ENCODE measurements around the gene PILRA. TPM values are rescaled to one million over a fixed set of nuclear protein-coding genes. Genes with fewer than 3 reads are reported as not detected.
A peak's percentile ranks its signal among the peaks of the same experiment; 100 is the strongest.
"Not testable (repeated sequence)": the region's sequence is repeated elsewhere in the genome, so short reads cannot be mapped to it uniquely, and the experiment has no call there.

PILRA gene
- total RNA-seq, 1 donor from 2014 or later: 8.3 TPM

DNA sequence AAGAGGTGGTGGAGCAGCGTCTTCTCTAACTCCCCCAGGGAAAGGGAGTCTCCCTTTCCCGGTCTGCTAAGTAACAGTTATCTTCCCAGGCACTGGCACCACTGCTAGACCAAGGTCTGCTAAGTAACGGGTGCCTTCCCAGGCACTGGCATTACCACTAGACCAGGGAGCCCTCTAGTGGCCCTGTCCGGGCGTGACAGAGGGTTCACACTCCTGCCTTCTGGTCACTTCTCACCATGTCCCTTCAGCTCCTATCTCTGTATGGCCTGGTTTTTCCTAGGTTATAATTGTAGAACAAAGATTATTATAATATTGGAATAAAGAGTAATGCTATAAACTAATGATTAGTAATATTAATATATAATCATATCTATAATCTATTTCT, 28.0 kb upstream of the PILRA start:
- H3K27ac ChIP-seq; DNase-seq (ENCODE audit: extremely low spot score in 2 of 2): not testable (repeated sequence)
- H3K36me3 ChIP-seq: peaks cover 0 to 43% of the 10 kb centered on the region in 2 donors

DNA sequence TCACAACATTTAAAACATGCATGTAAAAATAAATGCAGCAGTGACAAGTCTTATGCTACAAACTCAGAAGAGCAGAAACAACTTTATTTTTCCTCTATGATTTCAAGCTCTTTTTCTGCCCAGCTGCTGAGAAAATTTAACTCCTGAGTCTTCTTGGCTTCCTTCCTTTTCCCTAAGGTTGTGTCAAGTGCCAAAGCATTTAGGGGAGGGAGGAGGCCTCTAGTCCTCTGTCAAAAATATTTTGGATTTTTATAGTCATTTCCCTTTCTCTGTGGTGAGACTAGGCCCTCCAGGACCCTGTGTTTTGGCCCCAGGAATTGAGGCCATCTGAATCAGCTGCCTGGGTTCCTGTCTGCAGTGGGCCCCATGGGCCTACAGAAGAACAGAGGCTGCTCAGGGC, 26.4 kb upstream of the PILRA start:
- peak in 1 of 2 donors; percentile 22 for DNase-seq (ENCODE audit: extremely low spot score in 2 of 2)
- intact Hi-C loops (cut with DNase I): no loop called here
- TF ChIP-seq, protein P1, sequence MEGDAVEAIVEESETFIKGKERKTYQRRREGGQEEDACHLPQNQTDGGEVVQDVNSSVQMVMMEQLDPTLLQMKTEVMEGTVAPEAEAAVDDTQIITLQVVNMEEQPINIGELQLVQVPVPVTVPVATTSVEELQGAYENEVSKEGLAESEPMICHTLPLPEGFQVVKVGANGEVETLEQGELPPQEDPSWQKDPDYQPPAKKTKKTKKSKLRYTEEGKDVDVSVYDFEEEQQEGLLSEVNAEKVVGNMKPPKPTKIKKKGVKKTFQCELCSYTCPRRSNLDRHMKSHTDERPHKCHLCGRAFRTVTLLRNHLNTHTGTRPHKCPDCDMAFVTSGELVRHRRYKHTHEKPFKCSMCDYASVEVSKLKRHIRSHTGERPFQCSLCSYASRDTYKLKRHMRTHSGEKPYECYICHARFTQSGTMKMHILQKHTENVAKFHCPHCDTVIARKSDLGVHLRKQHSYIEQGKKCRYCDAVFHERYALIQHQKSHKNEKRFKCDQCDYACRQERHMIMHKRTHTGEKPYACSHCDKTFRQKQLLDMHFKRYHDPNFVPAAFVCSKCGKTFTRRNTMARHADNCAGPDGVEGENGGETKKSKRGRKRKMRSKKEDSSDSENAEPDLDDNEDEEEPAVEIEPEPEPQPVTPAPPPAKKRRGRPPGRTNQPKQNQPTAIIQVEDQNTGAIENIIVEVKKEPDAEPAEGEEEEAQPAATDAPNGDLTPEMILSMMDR (IDR thresholded peaks at IDR 0.05): no peak
- no peak overlapping the region for H3K27ac ChIP-seq
- H3K9me3 ChIP-seq: no peaks in the 10 kb centered on the region
- H3K27me3 ChIP-seq: no peaks in the 10 kb centered on the region
- peaks cover 10% of the 10 kb centered on the region for H3K4me1 ChIP-seq
- peaks cover 0 to 48% of the 10 kb centered on the region in 2 donors for H3K36me3 ChIP-seq
- no peak overlapping the region for H3K4me3 ChIP-seq

More for the DNA sequence above, 28.0 kb upstream of the PILRA start:
- H3K4me1 ChIP-seq; intact Hi-C loops (cut with DNase I); H3K4me3 ChIP-seq; H3K27me3 ChIP-seq; H3K9me3 ChIP-seq: not testable (repeated sequence)
- TF ChIP-seq, protein P1 (IDR thresholded peaks at IDR 0.05): peak in 1 of 3 experiments; percentile 20

DNA sequence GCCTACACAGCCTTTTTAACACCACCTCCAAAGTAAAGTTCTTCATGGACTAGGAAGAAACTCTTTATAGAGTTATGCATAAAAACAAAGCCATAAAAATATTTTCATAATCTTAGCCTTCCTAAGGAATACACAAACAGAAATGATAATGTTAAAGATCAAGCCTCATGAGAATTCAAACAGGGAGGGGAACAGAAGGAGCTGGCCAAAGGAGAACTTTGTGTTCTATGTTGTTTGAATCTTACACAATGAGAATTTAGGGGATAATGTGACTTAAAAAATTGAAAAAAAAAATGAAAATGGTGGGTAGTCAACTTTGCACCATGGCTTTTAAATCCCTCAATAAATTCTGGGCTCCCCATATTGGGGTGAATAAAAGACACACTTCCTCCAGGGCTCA, 24.5 kb upstream of the PILRA start:
- intact Hi-C loops (cut with DNase I): no loop called here

DNA sequence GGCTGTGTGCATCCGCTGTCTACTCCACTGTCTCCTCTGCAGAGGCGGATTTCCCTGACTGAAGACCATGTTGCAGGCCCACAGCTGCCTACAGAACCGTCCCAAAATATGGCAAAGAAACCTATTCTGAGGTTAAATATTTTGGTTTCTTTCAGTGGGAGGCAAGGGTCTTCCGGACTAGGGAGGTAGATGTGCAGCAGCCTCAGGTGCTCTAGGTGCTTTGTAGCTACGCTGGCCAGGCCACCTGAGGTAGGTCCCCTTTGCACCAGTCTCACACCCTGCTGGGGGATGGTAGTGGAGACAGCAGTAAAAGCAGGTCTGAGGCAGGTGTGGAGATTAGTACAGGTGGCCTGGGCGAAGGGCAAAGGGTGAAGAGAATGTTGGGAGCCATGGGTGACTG, 23.5 kb upstream of the PILRA start:
- intact Hi-C loops (cut with DNase I): no loop called here
- Histone ChIP-seq H3K9me3 (no peaks in the 10 kb centered on the region), H3K36me3 (peaks cover 0 to 72% of the 10 kb centered on the region in 2 donors), H3K4me3 (no peak overlapping the region), H3K27me3 (no peaks in the 10 kb centered on the region), H3K27ac (no peak overlapping the region), H3K4me1 (peaks cover 1% of the 10 kb centered on the region)
- peak in 1 of 2 donors; percentile 77 for DNase-seq (ENCODE audit: extremely low spot score in 2 of 2)
- TF ChIP-seq, protein P1 (IDR thresholded peaks at IDR 0.05): no peak
- TF ChIP-seq POLR2A (IDR thresholded peaks at IDR 0.05) (no peak), POLR2AphosphoS5 (IDR thresholded peaks at IDR 0.05; ENCODE audit: insufficient read depth in 1 of 2, low read depth in 1 of 2) (no peak)

More for the DNA sequence above, 24.5 kb upstream of the PILRA start:
- no peaks in the 10 kb centered on the region for H3K9me3 ChIP-seq
- DNase-seq (ENCODE audit: extremely low spot score in 2 of 2): no peak
- H3K27ac ChIP-seq: no peak overlapping the region
- H3K4me1 ChIP-seq: peaks cover 10% of the 10 kb centered on the region
- peaks cover 0 to 65% of the 10 kb centered on the region in 2 donors for H3K36me3 ChIP-seq
- TF ChIP-seq POLR2AphosphoS5 (IDR thresholded peaks at IDR 0.05; ENCODE audit: insufficient read depth in 1 of 2, low read depth in 1 of 2) (no peak), POLR2A (IDR thresholded peaks at IDR 0.05) (no peak)
- TF ChIP-seq, protein P1 (IDR thresholded peaks at IDR 0.05): no peak
- H3K4me3 ChIP-seq: no peak overlapping the region
- H3K27me3 ChIP-seq: no peaks in the 10 kb centered on the region

DNA sequence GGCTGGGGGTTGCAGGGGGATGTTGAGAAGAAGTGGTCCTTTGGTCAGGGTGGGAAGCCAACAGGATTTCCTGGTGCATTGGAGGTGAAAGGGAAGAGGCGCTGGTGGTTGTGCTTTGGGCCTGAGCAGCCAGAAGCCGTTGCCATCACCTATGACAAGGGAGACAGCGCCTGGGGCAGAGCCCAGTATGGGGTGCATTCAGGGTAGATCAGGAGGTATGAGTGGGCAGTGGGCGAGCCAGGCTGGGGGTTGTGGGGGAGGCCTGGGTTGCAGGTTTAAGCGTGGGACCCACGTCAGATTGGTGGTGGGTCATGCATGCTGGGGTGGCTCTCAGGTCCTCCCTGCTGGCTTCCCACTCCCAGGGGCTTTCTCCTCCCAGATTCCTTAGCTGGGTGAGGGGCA, 21.6 kb upstream of the PILRA start:
- H3K36me3 ChIP-seq: peaks cover 0 to 84% of the 10 kb centered on the region in 2 donors
- no peak overlapping the region for H3K27ac ChIP-seq
- TF ChIP-seq POLR2A (IDR thresholded peaks at IDR 0.05) (no peak), POLR2AphosphoS5 (IDR thresholded peaks at IDR 0.05; ENCODE audit: insufficient read depth in 1 of 2, low read depth in 1 of 2) (no peak)
- TF ChIP-seq, protein P1 (IDR thresholded peaks at IDR 0.05): no peak
- DNase-seq (ENCODE audit: extremely low spot score in 2 of 2): peak in 1 of 2 donors; percentile 74
- H3K9me3 ChIP-seq: no peaks in the 10 kb centered on the region
- no peak overlapping the region for H3K4me3 ChIP-seq
- no peaks in the 10 kb centered on the region for H3K27me3 ChIP-seq
- no peaks in the 10 kb centered on the region for H3K4me1 ChIP-seq
- intact Hi-C loops (cut with DNase I): no loop called here

DNA sequence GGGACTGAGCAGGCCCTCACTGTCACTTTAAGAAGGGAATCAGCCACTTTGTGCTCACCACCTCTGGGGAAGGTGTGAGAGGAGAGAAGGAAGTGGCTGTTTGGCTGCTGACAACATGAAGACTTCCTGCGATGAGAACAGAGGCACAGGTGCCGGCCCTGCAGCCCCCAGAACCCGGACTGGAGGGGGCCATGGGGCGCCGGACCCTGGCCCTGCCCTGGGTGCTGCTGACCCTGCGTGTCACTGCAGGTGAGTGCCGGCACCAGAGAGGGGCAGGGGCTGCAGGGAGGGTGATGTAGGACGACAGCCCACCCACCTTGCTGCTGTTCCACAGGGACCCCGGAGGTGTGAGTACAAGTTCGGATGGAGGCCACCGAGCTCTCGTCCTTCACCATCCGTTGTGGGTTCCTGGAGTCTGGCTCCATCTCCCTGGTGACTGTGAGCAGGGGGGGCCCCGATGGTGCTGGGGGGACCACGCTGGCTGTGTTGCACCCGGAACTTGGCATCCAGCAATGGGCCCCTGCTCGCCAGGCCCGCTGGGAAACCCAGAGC, 21.0 kb upstream of the PILRA start:
- H3K27ac ChIP-seq; H3K4me3 ChIP-seq; H3K4me1 ChIP-seq; H3K9me3 ChIP-seq; H3K27me3 ChIP-seq; intact Hi-C loops (cut with DNase I): not testable (repeated sequence)
- peaks cover 0 to 83% of the 10 kb centered on the region in 2 donors for H3K36me3 ChIP-seq
- DNase-seq (ENCODE audit: extremely low spot score in 2 of 2): peak in 1 of 2 donors; percentile 52

All from vagina (tissue), 2 donors.